ENCODE results near the gene CATSPERB.
"Not testable (repeated sequence)": the region's sequence is repeated elsewhere in the genome, so short reads cannot be mapped to it uniquely, and the experiment has no call there.

The CATSPERB gene

GRCh38 chr14:91606851-91607250, 125.0 kb downstream of the CATSPERB start:
- no peaks in the 10 kb centered on the region for H3K79me2 ChIP-seq (ENCODE audit: insufficient read depth, low read length)
- TF ChIP-seq, protein P1, sequence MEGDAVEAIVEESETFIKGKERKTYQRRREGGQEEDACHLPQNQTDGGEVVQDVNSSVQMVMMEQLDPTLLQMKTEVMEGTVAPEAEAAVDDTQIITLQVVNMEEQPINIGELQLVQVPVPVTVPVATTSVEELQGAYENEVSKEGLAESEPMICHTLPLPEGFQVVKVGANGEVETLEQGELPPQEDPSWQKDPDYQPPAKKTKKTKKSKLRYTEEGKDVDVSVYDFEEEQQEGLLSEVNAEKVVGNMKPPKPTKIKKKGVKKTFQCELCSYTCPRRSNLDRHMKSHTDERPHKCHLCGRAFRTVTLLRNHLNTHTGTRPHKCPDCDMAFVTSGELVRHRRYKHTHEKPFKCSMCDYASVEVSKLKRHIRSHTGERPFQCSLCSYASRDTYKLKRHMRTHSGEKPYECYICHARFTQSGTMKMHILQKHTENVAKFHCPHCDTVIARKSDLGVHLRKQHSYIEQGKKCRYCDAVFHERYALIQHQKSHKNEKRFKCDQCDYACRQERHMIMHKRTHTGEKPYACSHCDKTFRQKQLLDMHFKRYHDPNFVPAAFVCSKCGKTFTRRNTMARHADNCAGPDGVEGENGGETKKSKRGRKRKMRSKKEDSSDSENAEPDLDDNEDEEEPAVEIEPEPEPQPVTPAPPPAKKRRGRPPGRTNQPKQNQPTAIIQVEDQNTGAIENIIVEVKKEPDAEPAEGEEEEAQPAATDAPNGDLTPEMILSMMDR (conservative IDR thresholded peaks at IDR 0.05; ENCODE audit: low read length), result no peak
- no peak for TF ChIP-seq EZH2phosphoT487 (IDR thresholded peaks at IDR 0.05; ENCODE audit: borderline replicate concordance)
- no peak overlapping the region for H2AFZ ChIP-seq (ENCODE audit: low read length)
- H3K36me3 ChIP-seq (ENCODE audit: insufficient read depth, low read length), result no peaks in the 10 kb centered on the region
- no peaks in the 10 kb centered on the region for H3K4me1 ChIP-seq (ENCODE audit: insufficient read depth, low read length, poor library complexity, severe bottlenecking)
- no peak overlapping the region for H3K9ac ChIP-seq (ENCODE audit: low read depth, low read length, poor library complexity, severe bottlenecking)
- no peak overlapping the region for H3K4me2 ChIP-seq (ENCODE audit: low read depth, low read length, poor library complexity, severe bottlenecking)
- H3K9me3 ChIP-seq (ENCODE audit: insufficient read depth, low read depth, low read length), result no peaks in the 10 kb centered on the region
- no peaks in the 10 kb centered on the region for H3K27me3 ChIP-seq (ENCODE audit: insufficient read depth, low read length, poor library complexity, severe bottlenecking)
- H4K20me1 ChIP-seq (ENCODE audit: insufficient read depth, low read length, poor library complexity, severe bottlenecking), result no peaks in the 10 kb centered on the region
- H3F3A ChIP-seq (ENCODE audit: low read depth), result no peaks in the 10 kb centered on the region
- no peaks in the 10 kb centered on the region for H3K9me2 ChIP-seq (replicated peaks; ENCODE audit: low read depth, low read length)
- no peak overlapping the region for H3K4me3 ChIP-seq (ENCODE audit: low read length, poor library complexity, severe bottlenecking)

- not testable (repeated sequence) for H3K36me3 ChIP-seq (ENCODE audit: insufficient read depth, low read length); H3F3A ChIP-seq (ENCODE audit: low read depth); H3K27me3 ChIP-seq (ENCODE audit: insufficient read depth, low read length, poor library complexity, severe bottlenecking); H3K4me2 ChIP-seq (ENCODE audit: low read depth, low read length, poor library complexity, severe bottlenecking); H2AFZ ChIP-seq (ENCODE audit: low read length); H3K79me2 ChIP-seq (ENCODE audit: insufficient read depth, low read length); H3K9me3 ChIP-seq (ENCODE audit: insufficient read depth, low read depth, low read length); H4K20me1 ChIP-seq (ENCODE audit: insufficient read depth, low read length, poor library complexity, severe bottlenecking); H3K9me2 ChIP-seq (replicated peaks; ENCODE audit: low read depth, low read length); H3K4me1 ChIP-seq (ENCODE audit: insufficient read depth, low read length, poor library complexity, severe bottlenecking); H3K9ac ChIP-seq (ENCODE audit: low read depth, low read length, poor library complexity, severe bottlenecking); H3K4me3 ChIP-seq (ENCODE audit: low read length, poor library complexity, severe bottlenecking)
Measured at GRCh38 chr14:91604611-91605010, 127.3 kb downstream of the CATSPERB start.

- Histone ChIP-seq H3F3A (ENCODE audit: low read depth) (no peaks in the 10 kb centered on the region), H3K9ac (ENCODE audit: low read depth, low read length, poor library complexity, severe bottlenecking) (no peak overlapping the region), H3K4me3 (ENCODE audit: low read length, poor library complexity, severe bottlenecking) (no peak overlapping the region), H3K9me3 (ENCODE audit: insufficient read depth, low read depth, low read length) (no peaks in the 10 kb centered on the region), H3K4me1 (ENCODE audit: insufficient read depth, low read length, poor library complexity, severe bottlenecking) (no peaks in the 10 kb centered on the region), H2AFZ (ENCODE audit: low read length) (no peak overlapping the region), H3K36me3 (ENCODE audit: insufficient read depth, low read length) (no peaks in the 10 kb centered on the region), H3K27me3 (ENCODE audit: insufficient read depth, low read length, poor library complexity, severe bottlenecking) (no peaks in the 10 kb centered on the region), H4K20me1 (ENCODE audit: insufficient read depth, low read length, poor library complexity, severe bottlenecking) (no peaks in the 10 kb centered on the region), H3K9me2 (replicated peaks; ENCODE audit: low read depth, low read length) (no peaks in the 10 kb centered on the region), H3K4me2 (ENCODE audit: low read depth, low read length, poor library complexity, severe bottlenecking) (no peak overlapping the region), H3K79me2 (ENCODE audit: insufficient read depth, low read length) (no peaks in the 10 kb centered on the region)
- TF ChIP-seq, protein P1 (conservative IDR thresholded peaks at IDR 0.05; ENCODE audit: low read length), result no peak
- no peak for TF ChIP-seq EZH2phosphoT487 (IDR thresholded peaks at IDR 0.05; ENCODE audit: borderline replicate concordance)
Measured at GRCh38 chr14:91599994-91600393, 131.9 kb downstream of the CATSPERB start.

GRCh38 chr14:91595736-91596135, 136.2 kb downstream of the CATSPERB start:
- H3K9ac ChIP-seq (ENCODE audit: low read depth, low read length, poor library complexity, severe bottlenecking), result no peak overlapping the region

DNA sequence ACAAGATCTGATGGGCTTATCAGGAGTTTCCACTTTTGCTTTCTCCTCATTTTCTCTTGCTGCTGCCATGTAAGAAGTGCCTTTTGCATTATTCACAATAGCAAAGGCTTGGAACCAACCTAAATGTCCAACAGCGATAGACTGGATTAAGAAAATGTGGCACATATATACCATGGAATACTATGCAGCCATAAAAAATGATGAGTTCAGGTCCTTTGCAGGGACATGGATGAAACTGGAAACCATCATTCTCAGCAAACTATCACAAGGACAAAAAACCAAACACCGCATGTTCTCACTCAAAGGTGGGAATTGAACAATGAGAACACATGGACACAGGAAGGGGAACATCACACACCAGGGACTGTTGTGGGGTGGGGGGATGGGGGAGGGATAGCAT, 137.9 kb downstream of the CATSPERB start:
- H4K20me1 ChIP-seq (ENCODE audit: insufficient read depth, low read length, poor library complexity, severe bottlenecking); H3K4me3 ChIP-seq (ENCODE audit: low read length, poor library complexity, severe bottlenecking); H3F3A ChIP-seq (ENCODE audit: low read depth); H3K79me2 ChIP-seq (ENCODE audit: insufficient read depth, low read length); H3K36me3 ChIP-seq (ENCODE audit: insufficient read depth, low read length); H2AFZ ChIP-seq (ENCODE audit: low read length); H3K9ac ChIP-seq (ENCODE audit: low read depth, low read length, poor library complexity, severe bottlenecking); H3K9me3 ChIP-seq (ENCODE audit: insufficient read depth, low read depth, low read length); H3K9me2 ChIP-seq (replicated peaks; ENCODE audit: low read depth, low read length); H3K4me1 ChIP-seq (ENCODE audit: insufficient read depth, low read length, poor library complexity, severe bottlenecking); H3K27me3 ChIP-seq (ENCODE audit: insufficient read depth, low read length, poor library complexity, severe bottlenecking); H3K4me2 ChIP-seq (ENCODE audit: low read depth, low read length, poor library complexity, severe bottlenecking): not testable (repeated sequence)

More at GRCh38 chr14:91595736-91596135, 136.2 kb downstream of the CATSPERB start:
- no peaks in the 10 kb centered on the region for H3K4me1 ChIP-seq (ENCODE audit: insufficient read depth, low read length, poor library complexity, severe bottlenecking)
- H3K9me3 ChIP-seq (ENCODE audit: insufficient read depth, low read depth, low read length), result no peaks in the 10 kb centered on the region
- no peaks in the 10 kb centered on the region for H3K27me3 ChIP-seq (ENCODE audit: insufficient read depth, low read length, poor library complexity, severe bottlenecking)
- no peak for TF ChIP-seq EZH2phosphoT487 (IDR thresholded peaks at IDR 0.05; ENCODE audit: borderline replicate concordance)
- TF ChIP-seq, protein P1 (conservative IDR thresholded peaks at IDR 0.05; ENCODE audit: low read length), result no peak
- H3K79me2 ChIP-seq (ENCODE audit: insufficient read depth, low read length), result no peaks in the 10 kb centered on the region
- no peaks in the 10 kb centered on the region for H3K9me2 ChIP-seq (replicated peaks; ENCODE audit: low read depth, low read length)
- H2AFZ ChIP-seq (ENCODE audit: low read length), result no peak overlapping the region
- H3F3A ChIP-seq (ENCODE audit: low read depth), result no peaks in the 10 kb centered on the region
- H4K20me1 ChIP-seq (ENCODE audit: insufficient read depth, low read length, poor library complexity, severe bottlenecking), result no peaks in the 10 kb centered on the region
- no peak overlapping the region for H3K4me3 ChIP-seq (ENCODE audit: low read length, poor library complexity, severe bottlenecking)
- no peaks in the 10 kb centered on the region for H3K36me3 ChIP-seq (ENCODE audit: insufficient read depth, low read length)
- no peak overlapping the region for H3K4me2 ChIP-seq (ENCODE audit: low read depth, low read length, poor library complexity, severe bottlenecking)
